LHCN-M2 (cell line): ENCODE measurements around the gene HACE1. TPM values are rescaled to one million over a fixed set of nuclear protein-coding genes. Genes with fewer than 3 reads are reported as not detected.
"Not testable (repeated sequence)": the region's sequence is repeated elsewhere in the genome, so short reads cannot be mapped to it uniquely, and the experiment has no call there.

ENCODE experiments used
- DNase-seq: peaks from one replicate; pipeline ENCODE4 v3.0.0-alpha.2; 2012; ENCODE audit warnings: low read depth
- polyA plus RNA-seq: library from polyadenylated mRNA; unstranded; fragments of >200 nt; gene quantifications from one replicate; pipeline ENCODE4 v1.2.1, GENCODE V29; 2012; ENCODE audit warnings: missing spikeins
- total RNA-seq: library from RNA; depleted of rRNA; stranded (reverse); fragments of >200 nt; gene quantifications from 2 replicates; pipeline ENCODE4 v1.2.3, GENCODE V29; 2014; rRNA removed

Gene HACE1
- 13.7 and 13.8 TPM in 2 replicates for total RNA-seq
- polyA plus RNA-seq: 3.0 TPM

GRCh38 chr6:104859225-104860146 is at the start of gene HACE1:
Gene HACE1, minus strand, starts transcription at chr6:104859919. Its CDS starts 277 bp downstream, at chr6:104859642.
- peak; percentile 87 for DNase-seq

GRCh38 chr6:104908888-104909525 is 49.3 kb upstream of the HACE1 start:
- no peak for DNase-seq

- no peak for DNase-seq
Measured at GRCh38 chr6:104908031-104908887, 48.5 kb upstream of the HACE1 start.

- not testable (repeated sequence) for DNase-seq
Measured at GRCh38 chr6:104898893-104899292, 39.2 kb upstream of the HACE1 start.

GRCh38 chr6:104896914-104897313 is 37.2 kb upstream of the HACE1 start:
- DNase-seq: no peak

- no peak for DNase-seq
Measured at GRCh38 chr6:104888066-104888465, 28.3 kb upstream of the HACE1 start.

GRCh38 chr6:104887350-104887749 is 27.6 kb upstream of the HACE1 start:
- DNase-seq: peak; percentile 50

- no peak for DNase-seq
Measured at GRCh38 chr6:104885518-104886043, 25.9 kb upstream of the HACE1 start.

GRCh38 chr6:104884867-104885517 is 25.3 kb upstream of the HACE1 start:
- DNase-seq: no peak

- no peak for DNase-seq
Measured at GRCh38 chr6:104881964-104882668, 22.4 kb upstream of the HACE1 start.

- DNase-seq: peak; percentile 68
Measured at GRCh38 chr6:104862456-104862855, 2.7 kb upstream of the HACE1 start.

- DNase-seq: no peak
Measured at GRCh38 chr6:104860221-104860620, 502 bp upstream of the HACE1 start.

- DNase-seq: no peak
Measured at GRCh38 chr6:104858642-104859041, 1.1 kb downstream of the HACE1 start.

GRCh38 chr6:104855507-104855906 is 4.2 kb downstream of the HACE1 start:
- DNase-seq: peak; percentile 55

- DNase-seq: not testable (repeated sequence)
Measured at GRCh38 chr6:104847721-104848120, 12.0 kb downstream of the HACE1 start.

GRCh38 chr6:104843229-104843628 is 16.5 kb downstream of the HACE1 start:
- DNase-seq: no peak

- no peak for DNase-seq
Measured at GRCh38 chr6:104837158-104837557, 22.6 kb downstream of the HACE1 start.

- not testable (repeated sequence) for DNase-seq
Measured at GRCh38 chr6:104836479-104837020, 23.2 kb downstream of the HACE1 start.

GRCh38 chr6:104835782-104836181 is 23.9 kb downstream of the HACE1 start:
- DNase-seq: no peak
